Transverse colon (tissue), 3 donors: ENCODE results near the gene SPARCL1.

Experiments
- POLR2A ChIP-seq: fragments of 450-650 bp; IDR thresholded peaks from one replicate; pipeline ENCODE4 v1.6.1; 2016; ENCODE audit warnings: antibody characterized with exemption, mild to moderate bottlenecking, moderate library complexity
- TF ChIP-seq, protein P1 (sequence below), 5 experiments: fragments of 200-600 bp in 3 of 5; fragments of 450-650 bp in 2 of 5; sonication (generic) in 3 of 5; IDR thresholded peaks; 1 replicate in 2 of 5; 2 replicates in 3 of 5; pipeline ENCODE4 v1.5.1; 2016 to 2017; ENCODE audit warnings: antibody characterized with exemption in 5 of 5, inconsistent platforms in 3 of 5, mild to moderate bottlenecking in 2 of 5, moderate library complexity in 1 of 5

- no peak for TF ChIP-seq POLR2A
- TF ChIP-seq, protein P1, sequence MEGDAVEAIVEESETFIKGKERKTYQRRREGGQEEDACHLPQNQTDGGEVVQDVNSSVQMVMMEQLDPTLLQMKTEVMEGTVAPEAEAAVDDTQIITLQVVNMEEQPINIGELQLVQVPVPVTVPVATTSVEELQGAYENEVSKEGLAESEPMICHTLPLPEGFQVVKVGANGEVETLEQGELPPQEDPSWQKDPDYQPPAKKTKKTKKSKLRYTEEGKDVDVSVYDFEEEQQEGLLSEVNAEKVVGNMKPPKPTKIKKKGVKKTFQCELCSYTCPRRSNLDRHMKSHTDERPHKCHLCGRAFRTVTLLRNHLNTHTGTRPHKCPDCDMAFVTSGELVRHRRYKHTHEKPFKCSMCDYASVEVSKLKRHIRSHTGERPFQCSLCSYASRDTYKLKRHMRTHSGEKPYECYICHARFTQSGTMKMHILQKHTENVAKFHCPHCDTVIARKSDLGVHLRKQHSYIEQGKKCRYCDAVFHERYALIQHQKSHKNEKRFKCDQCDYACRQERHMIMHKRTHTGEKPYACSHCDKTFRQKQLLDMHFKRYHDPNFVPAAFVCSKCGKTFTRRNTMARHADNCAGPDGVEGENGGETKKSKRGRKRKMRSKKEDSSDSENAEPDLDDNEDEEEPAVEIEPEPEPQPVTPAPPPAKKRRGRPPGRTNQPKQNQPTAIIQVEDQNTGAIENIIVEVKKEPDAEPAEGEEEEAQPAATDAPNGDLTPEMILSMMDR (IDR thresholded peaks at IDR 0.05), result no peak
Observed at GRCh38 chr4:87547016-87547708, 18.0 kb upstream of the SPARCL1 start.
